Measurements from ENCODE around the gene RFC3. TPM values are rescaled to one million over a fixed set of nuclear protein-coding genes. Genes with fewer than 3 reads are reported as not detected.

The RFC3 gene
- total RNA-seq, 1 experiment from 2014 or later = 19.0 TPM

- Histone ChIP-seq H3K4me1 (ENCODE audit: control insufficient read depth, insufficient read depth, low read length) (no peaks in the 10 kb centered on the region), H3K9me3 (ENCODE audit: control insufficient read depth, insufficient read depth, low read depth, low read length) (no peaks in the 10 kb centered on the region), H3K27me3 (ENCODE audit: control insufficient read depth, insufficient read depth, low read length) (no peaks in the 10 kb centered on the region), H3K4me3 (ENCODE audit: low read depth in 2 of 2, low read length in 2 of 2) (no peak overlapping the region), H3K36me3 (ENCODE audit: control insufficient read depth, insufficient read depth, low read length) (no peaks in the 10 kb centered on the region), H3K27ac (ENCODE audit: low read length) (no peak overlapping the region)
- no peak for DNase-seq (ENCODE audit: low read depth, low spot score)
- intact Hi-C loops (cut with micrococcal nuclease; ENCODE audit: unreplicated experiment) (no loop called here), in situ Hi-C loops (cut with HindIII; ENCODE audit: low pct_unique_long_range_greater_than_20kb, low sequenced_read_pairs) (no loop called here)
- POLR2A ChIA-PET = no interaction called here
- no TSS peak for BruUV-seq (replicated peaks)
- CTCF ChIA-PET = no interaction called here
- no peak for ATAC-seq
- TF ChIP-seq, protein P1, sequence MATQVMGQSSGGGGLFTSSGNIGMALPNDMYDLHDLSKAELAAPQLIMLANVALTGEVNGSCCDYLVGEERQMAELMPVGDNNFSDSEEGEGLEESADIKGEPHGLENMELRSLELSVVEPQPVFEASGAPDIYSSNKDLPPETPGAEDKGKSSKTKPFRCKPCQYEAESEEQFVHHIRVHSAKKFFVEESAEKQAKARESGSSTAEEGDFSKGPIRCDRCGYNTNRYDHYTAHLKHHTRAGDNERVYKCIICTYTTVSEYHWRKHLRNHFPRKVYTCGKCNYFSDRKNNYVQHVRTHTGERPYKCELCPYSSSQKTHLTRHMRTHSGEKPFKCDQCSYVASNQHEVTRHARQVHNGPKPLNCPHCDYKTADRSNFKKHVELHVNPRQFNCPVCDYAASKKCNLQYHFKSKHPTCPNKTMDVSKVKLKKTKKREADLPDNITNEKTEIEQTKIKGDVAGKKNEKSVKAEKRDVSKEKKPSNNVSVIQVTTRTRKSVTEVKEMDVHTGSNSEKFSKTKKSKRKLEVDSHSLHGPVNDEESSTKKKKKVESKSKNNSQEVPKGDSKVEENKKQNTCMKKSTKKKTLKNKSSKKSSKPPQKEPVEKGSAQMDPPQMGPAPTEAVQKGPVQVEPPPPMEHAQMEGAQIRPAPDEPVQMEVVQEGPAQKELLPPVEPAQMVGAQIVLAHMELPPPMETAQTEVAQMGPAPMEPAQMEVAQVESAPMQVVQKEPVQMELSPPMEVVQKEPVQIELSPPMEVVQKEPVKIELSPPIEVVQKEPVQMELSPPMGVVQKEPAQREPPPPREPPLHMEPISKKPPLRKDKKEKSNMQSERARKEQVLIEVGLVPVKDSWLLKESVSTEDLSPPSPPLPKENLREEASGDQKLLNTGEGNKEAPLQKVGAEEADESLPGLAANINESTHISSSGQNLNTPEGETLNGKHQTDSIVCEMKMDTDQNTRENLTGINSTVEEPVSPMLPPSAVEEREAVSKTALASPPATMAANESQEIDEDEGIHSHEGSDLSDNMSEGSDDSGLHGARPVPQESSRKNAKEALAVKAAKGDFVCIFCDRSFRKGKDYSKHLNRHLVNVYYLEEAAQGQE (IDR thresholded peaks at IDR 0.05; ENCODE audit: insufficient read depth in 1 of 2, low read depth in 2 of 2, low read length in 1 of 2) = no peak
- no peak for TF ChIP-seq SIN3A (IDR thresholded peaks at IDR 0.05; ENCODE audit: borderline replicate concordance, insufficient read depth, low read depth, low read length)
- TF ChIP-seq CTCF (IDR thresholded peaks at IDR 0.05) = no peak
- no peak for TF ChIP-seq TCF7L2 (IDR thresholded peaks at IDR 0.05; ENCODE audit: low read depth, low read length)
- TF ChIP-seq POLR2AphosphoS5 (IDR thresholded peaks at IDR 0.05; ENCODE audit: low read depth, low read length) = no peak
Observed at GRCh38 chr13:33863188-33863789, 45.3 kb downstream of the RFC3 start.

DNA sequence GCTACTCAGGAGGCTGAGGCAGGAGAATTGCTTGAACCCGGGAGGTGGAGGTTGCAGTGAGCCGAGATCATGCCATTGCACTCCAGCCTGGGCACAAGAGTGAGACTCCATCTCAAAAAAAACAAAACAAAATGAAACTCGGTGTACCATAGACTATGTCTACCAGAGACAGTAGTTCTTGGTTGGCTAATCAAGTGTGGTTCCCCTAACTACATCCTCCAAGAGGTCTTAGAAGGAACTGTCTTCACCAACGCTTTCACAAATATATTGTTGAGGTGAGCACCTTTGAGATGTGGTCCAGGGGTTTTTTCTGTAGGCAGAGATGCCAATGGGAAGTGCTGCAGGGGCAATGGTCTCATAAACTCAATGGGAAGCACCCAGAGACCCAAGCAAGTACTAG is 48.0 kb downstream of the RFC3 start:
- Histone ChIP-seq H3K27ac (ENCODE audit: low read length) (no peak overlapping the region), H3K9me3 (ENCODE audit: control insufficient read depth, insufficient read depth, low read depth, low read length) (no peaks in the 10 kb centered on the region), H3K27me3 (ENCODE audit: control insufficient read depth, insufficient read depth, low read length) (no peaks in the 10 kb centered on the region), H3K36me3 (ENCODE audit: control insufficient read depth, insufficient read depth, low read length) (no peaks in the 10 kb centered on the region), H3K4me1 (ENCODE audit: control insufficient read depth, insufficient read depth, low read length) (no peaks in the 10 kb centered on the region), H3K4me3 (ENCODE audit: low read depth in 2 of 2, low read length in 2 of 2) (no peak overlapping the region)
- ATAC-seq (no peak), DNase-seq (ENCODE audit: low read depth, low spot score) (no peak)
- in situ Hi-C loops (cut with HindIII; ENCODE audit: low pct_unique_long_range_greater_than_20kb, low sequenced_read_pairs) (no loop called here), intact Hi-C loops (cut with micrococcal nuclease; ENCODE audit: unreplicated experiment) (no loop called here)
- no TSS peak for BruUV-seq (replicated peaks)
- ChIA-PET CTCF (no interaction called here), POLR2A (no interaction called here)
- TF ChIP-seq, protein P1 (IDR thresholded peaks at IDR 0.05; ENCODE audit: insufficient read depth in 1 of 2, low read depth in 2 of 2, low read length in 1 of 2) = no peak
- TF ChIP-seq TCF7L2 (IDR thresholded peaks at IDR 0.05; ENCODE audit: low read depth, low read length) (no peak), SIN3A (IDR thresholded peaks at IDR 0.05; ENCODE audit: borderline replicate concordance, insufficient read depth, low read depth, low read length) (no peak), POLR2AphosphoS5 (IDR thresholded peaks at IDR 0.05; ENCODE audit: low read depth, low read length) (no peak), CTCF (IDR thresholded peaks at IDR 0.05) (no peak)

Data from Panc1 (cell line).